Measurements from ENCODE around the gene MBD6. TPM values are rescaled to one million over a fixed set of nuclear protein-coding genes. Genes with fewer than 3 reads are reported as not detected.
A peak's percentile ranks its signal among the peaks of the same experiment; 100 is the strongest.

Gene MBD6
- total and polyA plus RNA-seq, 2 of the 13 experiments (the other 11 are each of a cell fraction or from before 2014, with no cell fraction given): 4.1 to 5.9 TPM

GRCh38 chr12:57520053-57520818 is 2.4 kb upstream of the MBD6 start, which contains the start of gene DDIT3 (continued):
- TF ChIP-seq ZBED4 (CRISPR knock-in tag; IDR thresholded peaks at IDR 0.05; ENCODE audit: borderline replicate concordance): no peak; the same call in 1 of the 2 replicates
- peak; percentile 88; the same call in 1 of the 2 replicates for TF ChIP-seq MAF1 (CRISPR knock-in tag; IDR thresholded peaks at IDR 0.05; ENCODE audit: borderline replicate concordance)
- TF ChIP-seq, protein P1, sequence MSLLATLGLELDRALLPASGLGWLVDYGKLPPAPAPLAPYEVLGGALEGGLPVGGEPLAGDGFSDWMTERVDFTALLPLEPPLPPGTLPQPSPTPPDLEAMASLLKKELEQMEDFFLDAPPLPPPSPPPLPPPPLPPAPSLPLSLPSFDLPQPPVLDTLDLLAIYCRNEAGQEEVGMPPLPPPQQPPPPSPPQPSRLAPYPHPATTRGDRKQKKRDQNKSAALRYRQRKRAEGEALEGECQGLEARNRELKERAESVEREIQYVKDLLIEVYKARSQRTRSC (CRISPR knock-in tag; IDR thresholded peaks at IDR 0.05; ENCODE audit: low read depth): no peak
- no peak for TF ChIP-seq MYNN (CRISPR knock-in tag; IDR thresholded peaks at IDR 0.05; ENCODE audit: low read depth)
- TF ChIP-seq CEBPG (CRISPR knock-in tag; IDR thresholded peaks at IDR 0.05): no peak
- no peak for TF ChIP-seq ZBTB46 (CRISPR knock-in tag; IDR thresholded peaks at IDR 0.05; ENCODE audit: borderline replicate concordance)
- TF ChIP-seq, protein P2, sequence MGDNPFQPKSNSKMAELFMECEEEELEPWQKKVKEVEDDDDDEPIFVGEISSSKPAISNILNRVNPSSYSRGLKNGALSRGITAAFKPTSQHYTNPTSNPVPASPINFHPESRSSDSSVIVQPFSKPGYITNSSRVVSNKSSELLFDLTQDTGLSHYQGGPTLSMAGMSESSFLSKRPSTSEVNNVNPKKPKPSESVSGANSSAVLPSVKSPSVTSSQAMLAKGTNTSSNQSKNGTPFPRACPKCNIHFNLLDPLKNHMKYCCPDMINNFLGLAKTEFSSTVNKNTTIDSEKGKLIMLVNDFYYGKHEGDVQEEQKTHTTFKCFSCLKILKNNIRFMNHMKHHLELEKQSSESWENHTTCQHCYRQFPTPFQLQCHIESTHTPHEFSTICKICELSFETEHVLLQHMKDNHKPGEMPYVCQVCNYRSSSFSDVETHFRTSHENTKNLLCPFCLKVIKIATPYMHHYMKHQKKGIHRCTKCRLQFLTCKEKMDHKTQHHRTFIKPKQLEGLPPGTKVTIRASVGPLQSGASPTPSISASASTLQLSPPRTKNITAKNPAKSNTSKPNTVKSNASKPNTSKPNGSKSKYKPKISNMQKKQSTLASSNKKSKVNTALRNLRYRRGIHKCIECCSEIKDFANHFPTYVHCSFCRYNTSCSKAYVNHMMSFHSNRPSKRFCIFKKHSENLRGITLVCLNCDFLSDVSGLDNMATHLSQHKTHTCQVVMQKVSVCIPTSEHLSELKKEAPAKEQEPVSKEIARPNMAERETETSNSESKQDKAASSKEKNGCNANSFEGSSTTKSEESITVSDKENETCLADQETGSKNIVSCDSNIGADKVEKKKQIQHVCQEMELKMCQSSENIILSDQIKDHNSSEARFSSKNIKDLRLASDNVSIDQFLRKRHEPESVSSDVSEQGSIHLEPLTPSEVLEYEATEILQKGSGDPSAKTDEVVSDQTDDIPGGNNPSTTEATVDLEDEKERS (CRISPR knock-in tag; IDR thresholded peaks at IDR 0.05): no peak
- TF ChIP-seq ZHX2 (IDR thresholded peaks at IDR 0.05; ENCODE audit: low read depth): no peak
- TF ChIP-seq ZHX2 (CRISPR knock-in tag; IDR thresholded peaks at IDR 0.05; ENCODE audit: borderline replicate concordance): no peak
- no peak for TF ChIP-seq TOE1 (CRISPR knock-in tag; IDR thresholded peaks at IDR 0.05)

Data from HepG2 (cell line).